H1 (cell line): ENCODE results near the gene HDLBP. TPM values are rescaled to one million over a fixed set of nuclear protein-coding genes. Genes with fewer than 3 reads are reported as not detected.

Experiments used
- CBX8 ChIP-seq: fragments of 300-800, 300-1000 bp; sonication (generic); IDR thresholded peaks from 2 replicates; pipeline ENCODE4 v1.7.1; 2016; ENCODE audit warnings: low read depth, low read length, borderline replicate concordance
- KDM5A ChIP-seq: fragments of 200-600 bp; IDR thresholded peaks from 2 replicates; pipeline ENCODE4 v1.7.1; 2012; ENCODE audit warnings: mild to moderate bottlenecking, low read length, inconsistent platforms, mixed read lengths
- NRF1 ChIP-seq: IDR thresholded peaks from 2 replicates; pipeline ENCODE4 v1.6.1; 2011; ENCODE audit warnings: mild to moderate bottlenecking, low read depth, low read length, improper control_type of control experiment
- RNF2 ChIP-seq: fragments of 200-900, 300-1000 bp; sonication (generic); IDR thresholded peaks from 2 replicates; pipeline ENCODE4 v1.7.1; 2016; ENCODE audit warnings: borderline replicate concordance, low read depth, mild to moderate bottlenecking, antibody characterized with exemption, low read length; ENCODE audit not compliant: poor library complexity, severe bottlenecking; ENCODE audit errors: missing control alignments
- SIN3A ChIP-seq, 2 experiments: IDR thresholded peaks in 1 of 2; conservative IDR thresholded peaks in 1 of 2; 2 replicates each; pipeline ENCODE4 v1.6.1; 2011 to 2012; ENCODE audit warnings: low read length in 2 of 2, improper control_type of control experiment in 1 of 2, low read depth in 1 of 2, mild to moderate bottlenecking in 1 of 2
- SIX5 ChIP-seq: IDR thresholded peaks from 2 replicates; pipeline ENCODE4 v1.6.1; 2011; ENCODE audit warnings: mild to moderate bottlenecking, low read depth, low read length
- SP1 ChIP-seq: IDR thresholded peaks from 2 replicates; pipeline ENCODE4 v1.6.1; 2011; ENCODE audit warnings: low read depth, low read length
- polyA plus RNA-seq, 7 experiments: library from polyadenylated mRNA; depleted of rRNA in 3 of 7; stranded (reverse) in 5 of 7; unstranded in 2 of 7; fragments of >200 nt in 5 of 7; fragments of 200-250 nt in 2 of 7; gene quantifications; 1 replicate in 5 of 7; 2 replicates in 1 of 7; 4 replicates in 1 of 7; pipeline versions ENCODE4 v1.2.1 to v1.2.3, GENCODE V29; 2011 to 2013; ENCODE audit warnings: missing spikeins in 2 of 7, mixed read lengths in 2 of 7
- total RNA-seq: library from RNA; stranded (reverse); fragmentation: NEBNext Ultra II Directional; extraction: Animal tissue kit (Norgen Biotek cat#: 25700); gene quantifications from 2 replicates; pipeline ENCODE4 v1.2.1, GENCODE V29; 2021
- TF ChIP-seq, protein P1 (sequence below): fragments of 300-600 bp; sonication (generic); IDR thresholded peaks from 2 replicates; pipeline ENCODE4 v1.7.1; 2012; ENCODE audit warnings: low read length, moderate library complexity, mild to moderate bottlenecking, inconsistent platforms; ENCODE audit not compliant: insufficient replicate concordance
- TF ChIP-seq, protein P2 (sequence below), 3 experiments: IDR thresholded peaks; 1 replicate in 2 of 3; 2 replicates in 1 of 3; pipeline versions ENCODE4 v1.5.1 to v1.6.1; 2011; ENCODE audit warnings: low read length in 3 of 3, mild to moderate bottlenecking in 3 of 3, inconsistent platforms in 2 of 3, low read depth in 1 of 3, moderate library complexity in 1 of 3; ENCODE audit not compliant: insufficient read depth in 1 of 3; ENCODE audit errors: control extremely low read depth in 1 of 3

Gene HDLBP
- total and polyA plus RNA-seq, 2 of the 8 experiments (the other 6 are each of a cell fraction or from before 2014, with no cell fraction given) = 185 to 360 TPM

DNA sequence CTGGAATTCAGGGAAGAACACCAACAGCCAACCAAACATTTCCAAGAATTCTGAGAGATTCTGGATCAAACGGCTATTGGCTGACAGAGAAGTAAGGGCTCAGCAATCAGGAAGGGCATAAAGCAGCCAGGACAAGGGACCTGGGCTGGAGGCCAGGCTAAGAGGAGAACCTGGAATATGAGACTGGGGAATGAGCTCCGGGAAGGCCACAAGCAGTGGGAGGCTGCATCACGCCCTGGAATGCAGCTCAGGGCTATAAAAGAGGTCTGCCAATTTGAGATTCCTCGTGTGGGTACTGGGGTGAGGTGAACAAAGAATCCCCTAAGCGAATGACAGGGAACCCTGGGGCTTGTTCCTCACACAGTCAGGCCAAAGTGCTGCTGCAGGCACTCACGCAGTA is 66.6 kb downstream of the HDLBP start (continued):
- TF ChIP-seq, protein P1, sequence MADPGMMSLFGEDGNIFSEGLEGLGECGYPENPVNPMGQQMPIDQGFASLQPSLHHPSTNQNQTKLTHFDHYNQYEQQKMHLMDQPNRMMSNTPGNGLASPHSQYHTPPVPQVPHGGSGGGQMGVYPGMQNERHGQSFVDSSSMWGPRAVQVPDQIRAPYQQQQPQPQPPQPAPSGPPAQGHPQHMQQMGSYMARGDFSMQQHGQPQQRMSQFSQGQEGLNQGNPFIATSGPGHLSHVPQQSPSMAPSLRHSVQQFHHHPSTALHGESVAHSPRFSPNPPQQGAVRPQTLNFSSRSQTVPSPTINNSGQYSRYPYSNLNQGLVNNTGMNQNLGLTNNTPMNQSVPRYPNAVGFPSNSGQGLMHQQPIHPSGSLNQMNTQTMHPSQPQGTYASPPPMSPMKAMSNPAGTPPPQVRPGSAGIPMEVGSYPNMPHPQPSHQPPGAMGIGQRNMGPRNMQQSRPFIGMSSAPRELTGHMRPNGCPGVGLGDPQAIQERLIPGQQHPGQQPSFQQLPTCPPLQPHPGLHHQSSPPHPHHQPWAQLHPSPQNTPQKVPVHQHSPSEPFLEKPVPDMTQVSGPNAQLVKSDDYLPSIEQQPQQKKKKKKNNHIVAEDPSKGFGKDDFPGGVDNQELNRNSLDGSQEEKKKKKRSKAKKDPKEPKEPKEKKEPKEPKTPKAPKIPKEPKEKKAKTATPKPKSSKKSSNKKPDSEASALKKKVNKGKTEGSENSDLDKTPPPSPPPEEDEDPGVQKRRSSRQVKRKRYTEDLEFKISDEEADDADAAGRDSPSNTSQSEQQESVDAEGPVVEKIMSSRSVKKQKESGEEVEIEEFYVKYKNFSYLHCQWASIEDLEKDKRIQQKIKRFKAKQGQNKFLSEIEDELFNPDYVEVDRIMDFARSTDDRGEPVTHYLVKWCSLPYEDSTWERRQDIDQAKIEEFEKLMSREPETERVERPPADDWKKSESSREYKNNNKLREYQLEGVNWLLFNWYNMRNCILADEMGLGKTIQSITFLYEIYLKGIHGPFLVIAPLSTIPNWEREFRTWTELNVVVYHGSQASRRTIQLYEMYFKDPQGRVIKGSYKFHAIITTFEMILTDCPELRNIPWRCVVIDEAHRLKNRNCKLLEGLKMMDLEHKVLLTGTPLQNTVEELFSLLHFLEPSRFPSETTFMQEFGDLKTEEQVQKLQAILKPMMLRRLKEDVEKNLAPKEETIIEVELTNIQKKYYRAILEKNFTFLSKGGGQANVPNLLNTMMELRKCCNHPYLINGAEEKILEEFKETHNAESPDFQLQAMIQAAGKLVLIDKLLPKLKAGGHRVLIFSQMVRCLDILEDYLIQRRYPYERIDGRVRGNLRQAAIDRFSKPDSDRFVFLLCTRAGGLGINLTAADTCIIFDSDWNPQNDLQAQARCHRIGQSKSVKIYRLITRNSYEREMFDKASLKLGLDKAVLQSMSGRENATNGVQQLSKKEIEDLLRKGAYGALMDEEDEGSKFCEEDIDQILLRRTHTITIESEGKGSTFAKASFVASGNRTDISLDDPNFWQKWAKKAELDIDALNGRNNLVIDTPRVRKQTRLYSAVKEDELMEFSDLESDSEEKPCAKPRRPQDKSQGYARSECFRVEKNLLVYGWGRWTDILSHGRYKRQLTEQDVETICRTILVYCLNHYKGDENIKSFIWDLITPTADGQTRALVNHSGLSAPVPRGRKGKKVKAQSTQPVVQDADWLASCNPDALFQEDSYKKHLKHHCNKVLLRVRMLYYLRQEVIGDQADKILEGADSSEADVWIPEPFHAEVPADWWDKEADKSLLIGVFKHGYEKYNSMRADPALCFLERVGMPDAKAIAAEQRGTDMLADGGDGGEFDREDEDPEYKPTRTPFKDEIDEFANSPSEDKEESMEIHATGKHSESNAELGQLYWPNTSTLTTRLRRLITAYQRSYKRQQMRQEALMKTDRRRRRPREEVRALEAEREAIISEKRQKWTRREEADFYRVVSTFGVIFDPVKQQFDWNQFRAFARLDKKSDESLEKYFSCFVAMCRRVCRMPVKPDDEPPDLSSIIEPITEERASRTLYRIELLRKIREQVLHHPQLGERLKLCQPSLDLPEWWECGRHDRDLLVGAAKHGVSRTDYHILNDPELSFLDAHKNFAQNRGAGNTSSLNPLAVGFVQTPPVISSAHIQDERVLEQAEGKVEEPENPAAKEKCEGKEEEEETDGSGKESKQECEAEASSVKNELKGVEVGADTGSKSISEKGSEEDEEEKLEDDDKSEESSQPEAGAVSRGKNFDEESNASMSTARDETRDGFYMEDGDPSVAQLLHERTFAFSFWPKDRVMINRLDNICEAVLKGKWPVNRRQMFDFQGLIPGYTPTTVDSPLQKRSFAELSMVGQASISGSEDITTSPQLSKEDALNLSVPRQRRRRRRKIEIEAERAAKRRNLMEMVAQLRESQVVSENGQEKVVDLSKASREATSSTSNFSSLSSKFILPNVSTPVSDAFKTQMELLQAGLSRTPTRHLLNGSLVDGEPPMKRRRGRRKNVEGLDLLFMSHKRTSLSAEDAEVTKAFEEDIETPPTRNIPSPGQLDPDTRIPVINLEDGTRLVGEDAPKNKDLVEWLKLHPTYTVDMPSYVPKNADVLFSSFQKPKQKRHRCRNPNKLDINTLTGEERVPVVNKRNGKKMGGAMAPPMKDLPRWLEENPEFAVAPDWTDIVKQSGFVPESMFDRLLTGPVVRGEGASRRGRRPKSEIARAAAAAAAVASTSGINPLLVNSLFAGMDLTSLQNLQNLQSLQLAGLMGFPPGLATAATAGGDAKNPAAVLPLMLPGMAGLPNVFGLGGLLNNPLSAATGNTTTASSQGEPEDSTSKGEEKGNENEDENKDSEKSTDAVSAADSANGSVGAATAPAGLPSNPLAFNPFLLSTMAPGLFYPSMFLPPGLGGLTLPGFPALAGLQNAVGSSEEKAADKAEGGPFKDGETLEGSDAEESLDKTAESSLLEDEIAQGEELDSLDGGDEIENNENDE = no peak
- TF ChIP-seq KDM5A (no peak), SIN3A (conservative IDR thresholded peaks at IDR 0.05 in 1 of 2, IDR thresholded peaks at IDR 0.05 in 1 of 2; ENCODE audit: low read depth in 1 of 2, low read length in 2 of 2) (no peak), RNF2 (no peak), SIX5 (no peak), NRF1 (no peak), CBX8 (no peak), SP1 (no peak)
- TF ChIP-seq, protein P2, sequence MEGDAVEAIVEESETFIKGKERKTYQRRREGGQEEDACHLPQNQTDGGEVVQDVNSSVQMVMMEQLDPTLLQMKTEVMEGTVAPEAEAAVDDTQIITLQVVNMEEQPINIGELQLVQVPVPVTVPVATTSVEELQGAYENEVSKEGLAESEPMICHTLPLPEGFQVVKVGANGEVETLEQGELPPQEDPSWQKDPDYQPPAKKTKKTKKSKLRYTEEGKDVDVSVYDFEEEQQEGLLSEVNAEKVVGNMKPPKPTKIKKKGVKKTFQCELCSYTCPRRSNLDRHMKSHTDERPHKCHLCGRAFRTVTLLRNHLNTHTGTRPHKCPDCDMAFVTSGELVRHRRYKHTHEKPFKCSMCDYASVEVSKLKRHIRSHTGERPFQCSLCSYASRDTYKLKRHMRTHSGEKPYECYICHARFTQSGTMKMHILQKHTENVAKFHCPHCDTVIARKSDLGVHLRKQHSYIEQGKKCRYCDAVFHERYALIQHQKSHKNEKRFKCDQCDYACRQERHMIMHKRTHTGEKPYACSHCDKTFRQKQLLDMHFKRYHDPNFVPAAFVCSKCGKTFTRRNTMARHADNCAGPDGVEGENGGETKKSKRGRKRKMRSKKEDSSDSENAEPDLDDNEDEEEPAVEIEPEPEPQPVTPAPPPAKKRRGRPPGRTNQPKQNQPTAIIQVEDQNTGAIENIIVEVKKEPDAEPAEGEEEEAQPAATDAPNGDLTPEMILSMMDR (IDR thresholded peaks at IDR 0.05; ENCODE audit: control extremely low read depth in 1 of 3, insufficient read depth in 1 of 3, low read depth in 1 of 3, low read length in 3 of 3) = no peak
